IMR-90 (cell line): Measurements from ENCODE around the gene GALC. TPM values are rescaled to one million over a fixed set of nuclear protein-coding genes. Genes with fewer than 3 reads are reported as not detected.

ENCODE experiments used
- ATAC-seq: fragments of 200-7000 bp; cut with Tn5 transposase; 2 replicates; pipeline ENCODE4 v1.9.1; 2020; ENCODE audit warnings: low read depth, mild to moderate bottlenecking, moderate library complexity
- BruUV-seq: library from RNA; stranded (reverse); fragments of 400-500 nt; replicated peaks from 2 replicates; lab custom pipeline; 2021; lab: Mats Ljungman, UMichigan
- CTCF ChIA-PET: fragments of 300-600 bp; formaldehyde crosslinking; extraction: SDS; loops from one replicate; lab custom pipeline; 2021; ENCODE audit warnings: antibody characterized with exemption; lab: Yijun Ruan, JAX
- POLR2A ChIA-PET: fragments of 300-600 bp; sonication (Branson Sonifier 250); formaldehyde crosslinking; loops from one replicate; lab custom pipeline; 2022; ENCODE audit warnings: antibody characterized with exemption; ENCODE audit not compliant: unreplicated experiment; lab: Charles Lee
- DNase-seq: peaks from one replicate; pipeline ENCODE4 v3.0.0; 2013
- H2AFZ ChIP-seq: replicated peaks from 2 replicates; pipeline ENCODE3; 2013; ENCODE audit warnings: low read length, mild to moderate bottlenecking; ENCODE audit not compliant: poor library complexity
- H2AK5ac ChIP-seq: 2 replicates; pipeline ENCODE4 v1.6.1; 2013; ENCODE audit warnings: low read depth, low read length, inconsistent platforms
- H2AK9ac ChIP-seq: replicated peaks from 2 replicates; pipeline ENCODE3; 2013; ENCODE audit warnings: mild to moderate bottlenecking, low read depth, low read length, moderate library complexity; ENCODE audit not compliant: poor library complexity
- H2BK120ac ChIP-seq: 2 replicates; pipeline ENCODE4 v1.6.1; 2013; ENCODE audit warnings: low read depth, low read length, inconsistent platforms
- H2BK15ac ChIP-seq: 3 replicates; pipeline ENCODE4 v1.6.1; 2013; ENCODE audit warnings: low read depth, low read length, inconsistent platforms
- H2BK20ac ChIP-seq: 2 replicates; pipeline ENCODE4 v1.6.1; 2013; ENCODE audit warnings: low read depth, mild to moderate bottlenecking, inconsistent platforms, low read length, moderate library complexity
- H2BK5ac ChIP-seq: 2 replicates; pipeline ENCODE4 v1.6.1; 2013; ENCODE audit warnings: mild to moderate bottlenecking, low read depth, low read length, inconsistent platforms; ENCODE audit not compliant: poor library complexity, severe bottlenecking
- H3K14ac ChIP-seq: replicated peaks from 2 replicates; pipeline ENCODE4 v1.6.1; 2013; ENCODE audit warnings: low read depth, low read length, inconsistent platforms
- H3K18ac ChIP-seq: 2 replicates; pipeline ENCODE4 v1.6.1; 2013; ENCODE audit warnings: low read depth, low read length, control low read depth
- H3K23ac ChIP-seq: 2 replicates; pipeline ENCODE4 v1.6.1; 2013; ENCODE audit warnings: low read depth, low read length, inconsistent platforms
- H3K27ac ChIP-seq: 2 replicates; pipeline ENCODE4 v1.5.1; 2013; ENCODE audit warnings: mild to moderate bottlenecking, control low read depth, low read length; ENCODE audit not compliant: insufficient read depth
- H3K27me3 ChIP-seq: 2 replicates; pipeline ENCODE4 v1.6.1; 2013; ENCODE audit warnings: low read length; ENCODE audit not compliant: control insufficient read depth, insufficient read depth
- H3K36me3 ChIP-seq: 2 replicates; pipeline ENCODE4 v1.6.1; 2013; ENCODE audit warnings: low read length, mixed read lengths; ENCODE audit not compliant: control insufficient read depth, insufficient read depth
- H3K4ac ChIP-seq: 2 replicates; pipeline ENCODE4 v1.6.1; 2013; ENCODE audit warnings: low read depth, low read length, inconsistent platforms
- H3K4me1 ChIP-seq: 2 replicates; pipeline ENCODE4 v1.6.1; 2013; ENCODE audit warnings: low read length, mixed read lengths; ENCODE audit not compliant: control insufficient read depth, insufficient read depth
- H3K4me2 ChIP-seq: 2 replicates; pipeline ENCODE4 v1.6.1; 2013; ENCODE audit warnings: low read depth, mild to moderate bottlenecking, control low read depth, low read length, moderate library complexity
- H3K4me3 ChIP-seq: 2 replicates; pipeline ENCODE4 v1.5.1; 2013; ENCODE audit warnings: low read depth, mild to moderate bottlenecking, control low read depth, low read length, moderate library complexity; ENCODE audit not compliant: insufficient read depth
- H3K56ac ChIP-seq: 2 replicates; pipeline ENCODE4 v1.6.1; 2013; ENCODE audit warnings: low read length, inconsistent platforms; ENCODE audit not compliant: insufficient read depth; ENCODE audit errors: extremely low read depth
- H3K79me1 ChIP-seq, 2 experiments: 2 replicates each; pipeline ENCODE4 v1.6.1; 2013; ENCODE audit warnings: low read length in 2 of 2, inconsistent platforms in 1 of 2, low read depth in 1 of 2
- H3K9ac ChIP-seq: 2 replicates; pipeline ENCODE4 v1.6.1; 2013; ENCODE audit warnings: low read depth, low read length, control low read depth
- H3K9me1 ChIP-seq: 2 replicates; pipeline ENCODE4 v1.6.1; 2013; ENCODE audit warnings: low read length, inconsistent platforms; ENCODE audit not compliant: insufficient read depth
- H3K9me3 ChIP-seq: 2 replicates; pipeline ENCODE4 v1.6.1; 2013; ENCODE audit warnings: low read length; ENCODE audit not compliant: control insufficient read depth, insufficient read depth
- H4K20me1 ChIP-seq: 2 replicates; pipeline ENCODE4 v1.6.1; 2013; ENCODE audit warnings: low read length, inconsistent platforms; ENCODE audit not compliant: insufficient read depth
- H4K5ac ChIP-seq: 2 replicates; pipeline ENCODE4 v1.6.1; 2013; ENCODE audit warnings: mild to moderate bottlenecking, low read depth, low read length, control low read depth
- H4K8ac ChIP-seq, 2 experiments: 2 replicates each; pipeline ENCODE4 v1.6.1; 2013; ENCODE audit warnings: low read depth in 2 of 2, low read length in 2 of 2, control low read depth in 1 of 2, inconsistent platforms in 1 of 2
- H4K91ac ChIP-seq: 2 replicates; pipeline ENCODE4 v1.6.1; 2013; ENCODE audit warnings: low read depth, low read length, inconsistent platforms; ENCODE audit not compliant: insufficient read depth
- BHLHE40 ChIP-seq: fragments of 150-350 bp; IDR thresholded peaks from 2 replicates; pipeline ENCODE4 v1.6.1; 2016; ENCODE audit warnings: mild to moderate bottlenecking, low read depth, low read length
- MAZ ChIP-seq: IDR thresholded peaks from 2 replicates; pipeline ENCODE4 v1.6.1; 2012; ENCODE audit warnings: low read depth, mild to moderate bottlenecking, low read length, improper control_type of control experiment, moderate library complexity, borderline replicate concordance
- WGBS, 2 experiments: methylation state at CpG; one replicate each; pipeline versions ENCODE4 v1.1.5 to v1.1.7; 2013; ENCODE audit warnings: missing lambda C conversion rate in 2 of 2; ENCODE audit not compliant: insufficient read length in 1 of 2; ENCODE audit errors: extremely low coverage in 2 of 2; 5-methylcytosine and 5-hydroxymethylcytosine counted together
- dilution Hi-C: fragments of 300-500 bp; cut with HindIII; formaldehyde crosslinking; loops from one replicate; pipeline ENCODE4 v1.14.3; 2018; ENCODE audit warnings: low sequenced_read_pairs; ENCODE audit not compliant: unreplicated experiment
- in situ Hi-C: fragments of 300-500 bp; cut with MboI; formaldehyde crosslinking; loops from 3 replicates; pipeline ENCODE4 v1.14.3; 2019; ENCODE audit warnings: low sequenced_read_pairs, inconsistent platforms, mixed read lengths
- intact Hi-C: fragments of 100-400 bp; cut with micrococcal nuclease; formaldehyde crosslinking; loops from 2 replicates; pipeline ENCODE4 v1.10.0; 2022
- polyA plus RNA-seq, 3 experiments: library from polyadenylated mRNA; depleted of rRNA; stranded (reverse); fragments of >200 nt; gene quantifications; 2 replicates each; pipeline ENCODE4 v1.2.3, GENCODE V29; 2012; ENCODE audit warnings: low replicate concordance in 1 of 3
- total RNA-seq: library from RNA; depleted of rRNA; stranded (reverse); fragments of >200 nt; gene quantifications from 2 replicates; pipeline ENCODE4 v1.2.3, GENCODE V29; 2012

The GALC gene
- total and polyA plus RNA-seq, 2 of the 4 experiments (the other 2 are of a cell fraction): 6.3 to 7.9 TPM

- Histone ChIP-seq H2AK5ac (no peak overlapping the region), H3K27ac (peak overlapping the region; percentile 34), H2BK20ac (no peak overlapping the region), H3K36me3 (no peaks in the 10 kb centered on the region), H3K14ac (peak overlapping the region; percentile 49), H3K4me3 (peak overlapping the region; percentile 65), H4K91ac (peak overlapping the region; percentile 30; the same call in 1 of the 2 replicates), H3K9ac (peak overlapping the region; percentile 70), H4K5ac (peak overlapping the region; percentile 53), H3K56ac (no peak overlapping the region; the same call in 1 of the 2 replicates), H3K4me2 (peak overlapping the region; percentile 77), H2BK120ac (peak overlapping the region; percentile 9; the same call in 1 of the 2 replicates), H3K79me1 (peaks cover 0 to 12% of the 10 kb centered on the region in 2 experiments; a peak in 1 of 4 replicates), H2BK15ac (no peak overlapping the region), H4K20me1 (no peaks in the 10 kb centered on the region), H3K9me3 (no peaks in the 10 kb centered on the region), H2BK5ac (peak overlapping the region; percentile 1), H3K9me1 (peaks cover 3% of the 10 kb centered on the region; the same call in 1 of the 2 replicates), H3K27me3 (no peaks in the 10 kb centered on the region), H3K4me1 (peaks cover 8% of the 10 kb centered on the region), H2AK9ac (peak overlapping the region; percentile 59), H3K4ac (peak overlapping the region; percentile 62), H4K8ac (peak overlapping the region; percentile 83 to 86), H2AFZ (peak overlapping the region; percentile 97), H3K23ac (peak overlapping the region; percentile 76), H3K18ac (0 out of 2 replicates have a peak overlapping the region, but pooled peaks have one; percentile 0)
- BruUV-seq: no TSS peak
- ATAC-seq (peak; percentile 30), DNase-seq (peak; percentile 11)
- POLR2A ChIA-PET: interaction anchor here (0.6 kb wide), 1 partner anchor 710 kb away, joined by 3 read pairs; no protein-coding TSS in a partner anchor
- intact Hi-C loops (no loop called here), in situ Hi-C loops (no loop called here), dilution Hi-C loops (no loop called here)
- CTCF ChIA-PET: interaction anchor here (1.5 kb wide), 1 partner anchor 22 kb away, joined by 3 read pairs; no protein-coding TSS in a partner anchor
- 10% methylated on average over 7 of the region's 20 CpGs; no CpG with 5 or more reads in 1 of the 2 experiments for WGBS, 2 experiments
- no peak for TF ChIP-seq MAZ
- 0 out of 2 replicates have a peak, but pooled peaks have one; percentile 19 for TF ChIP-seq BHLHE40
Measured at GRCh38 chr14:87992346-87992717, 650 bp downstream of the GALC start.
